SK-N-SH (cell line): ENCODE results near the gene COL24A1. TPM values are rescaled to one million over a fixed set of nuclear protein-coding genes. Genes with fewer than 3 reads are reported as not detected.

ENCODE experiments used
- CTCF ChIA-PET: fragments of 300-600, 350-600 bp; formaldehyde crosslinking; extraction: SDS; loops from one replicate; lab custom pipeline; 2021; lab: Yijun Ruan, JAX
- POLR2A ChIA-PET: fragments of 350-600 bp; sonication (Branson Sonifier 250); formaldehyde crosslinking; extraction: SDS; loops from one replicate; lab custom pipeline; 2020; ENCODE audit warnings: antibody characterized with exemption, inconsistent platforms; lab: Yijun Ruan, JAX
- DNase-seq: peaks from one replicate; pipeline ENCODE4 v3.0.0; 2012
- H2AFZ ChIP-seq: fragments of 200-600 bp; sonication (generic); 2 replicates; pipeline ENCODE4 v1.8.1; 2016; ENCODE audit warnings: antibody characterized with exemption, mild to moderate bottlenecking, low read depth
- H3F3A ChIP-seq: fragments of 200-600 bp; sonication (generic); replicated peaks from 2 replicates; pipeline ENCODE3; 2016; ENCODE audit warnings: antibody characterized with exemption, mild to moderate bottlenecking; ENCODE audit not compliant: insufficient read depth
- H3K27ac ChIP-seq, 2 experiments: fragments of 200-500 bp in 1 of 2; fragments of 200-600 bp in 1 of 2; sonication (Bioruptor generic) in 1 of 2; sonication (generic), shearing (Covaris generic) in 1 of 2; 2 replicates each; pipeline versions ENCODE4 v1.5.1 to v1.6.1; 2014 to 2016; ENCODE audit warnings: low read depth in 2 of 2, inconsistent platforms in 1 of 2, low read length in 1 of 2, mild to moderate bottlenecking in 1 of 2, mixed read lengths in 1 of 2
- H3K27me3 ChIP-seq: fragments of 200-600 bp; sonication (generic), shearing (Covaris generic); 2 replicates; pipeline ENCODE4 v1.6.1; 2016; ENCODE audit warnings: mixed run types; ENCODE audit not compliant: insufficient read depth
- H3K36me3 ChIP-seq, 2 experiments: fragments of 200-500 bp in 1 of 2; fragments of 200-600 bp in 1 of 2; sonication (Bioruptor generic) in 1 of 2; sonication (generic) in 1 of 2; replicated peaks in 1 of 2; 2 replicates each; pipeline versions ENCODE3 to v1.5.1; 2014 to 2016; ENCODE audit warnings: low read length in 1 of 2, mild to moderate bottlenecking in 1 of 2; ENCODE audit not compliant: insufficient read depth in 2 of 2, control insufficient read depth in 1 of 2
- H3K4me1 ChIP-seq, 2 experiments: fragments of 200-500 bp in 1 of 2; fragments of 200-600 bp in 1 of 2; sonication (Bioruptor generic) in 1 of 2; sonication (generic), shearing (Covaris generic) in 1 of 2; 2 replicates each; pipeline versions ENCODE4 v1.5.1 to v1.6.1; 2014 to 2016; ENCODE audit warnings: low read depth in 1 of 2, low read length in 1 of 2, mixed run types in 1 of 2; ENCODE audit not compliant: insufficient read depth in 2 of 2, control insufficient read depth in 1 of 2
- H3K4me2 ChIP-seq: fragments of 200-600 bp; sonication (generic), shearing (Covaris generic); 2 replicates; pipeline ENCODE4 v1.6.1; 2017; ENCODE audit warnings: mixed run types
- H3K4me3 ChIP-seq, 2 experiments: fragments of 200-500 bp in 1 of 2; fragments of 200-600 bp in 1 of 2; sonication (Bioruptor generic) in 1 of 2; sonication (generic), shearing (Covaris generic) in 1 of 2; 2 replicates each; pipeline versions ENCODE4 v1.5.1 to v1.8.1; 2014 to 2016; ENCODE audit warnings: low read depth in 2 of 2, inconsistent platforms in 1 of 2, low read length in 1 of 2, mild to moderate bottlenecking in 1 of 2, mixed read lengths in 1 of 2, moderate library complexity in 1 of 2
- H3K79me2 ChIP-seq: fragments of 200-600 bp; sonication (generic); 2 replicates; pipeline ENCODE4 v1.8.1; 2017; ENCODE audit warnings: mild to moderate bottlenecking; ENCODE audit not compliant: insufficient read depth
- H3K9ac ChIP-seq: fragments of 200-600 bp; sonication (generic); 2 replicates; pipeline ENCODE4 v1.6.1; 2017; ENCODE audit warnings: mixed run types
- H3K9me2 ChIP-seq: fragments of 200-600 bp; sonication (generic); 2 replicates; pipeline ENCODE4 v1.6.1; 2017; ENCODE audit warnings: mixed run types
- H3K9me3 ChIP-seq: fragments of 200-600 bp; sonication (generic); 2 replicates; pipeline ENCODE4 v1.6.1; 2017; ENCODE audit warnings: mixed run types, mild to moderate bottlenecking, moderate library complexity
- H4K20me1 ChIP-seq: fragments of 200-600 bp; sonication (generic); 2 replicates; pipeline ENCODE4 v1.6.1; 2017; ENCODE audit warnings: mild to moderate bottlenecking, mixed run types; ENCODE audit not compliant: insufficient read depth
- CHD2 ChIP-seq: fragments of 150-350 bp; IDR thresholded peaks from 2 replicates; pipeline ENCODE4 v1.6.1; 2018; ENCODE audit warnings: low read length; ENCODE audit not compliant: partially characterized antibody
- ELF1 ChIP-seq: IDR thresholded peaks from 2 replicates; pipeline ENCODE4 v1.4.0; 2012
- FOXM1 ChIP-seq: IDR thresholded peaks from 2 replicates; pipeline ENCODE4 v1.4.0; 2012; ENCODE audit warnings: low read depth, mild to moderate bottlenecking
- GABPA ChIP-seq: IDR thresholded peaks from 2 replicates; pipeline ENCODE4 v1.4.0; 2012; ENCODE audit warnings: low read depth, mild to moderate bottlenecking
- JUND ChIP-seq: IDR thresholded peaks from 2 replicates; pipeline ENCODE4 v1.4.0; 2012
- NFIC ChIP-seq: IDR thresholded peaks from 2 replicates; pipeline ENCODE4 v1.4.0; 2012; ENCODE audit warnings: borderline replicate concordance
- PBX3 ChIP-seq: IDR thresholded peaks from 2 replicates; pipeline ENCODE4; 2012
- POLR2AphosphoS5 ChIP-seq: IDR thresholded peaks from 2 replicates; pipeline ENCODE4 v1.6.1; 2012; ENCODE audit warnings: low read depth, low read length
- RAD21 ChIP-seq: IDR thresholded peaks from 2 replicates; pipeline ENCODE4 v1.6.1; 2012; ENCODE audit warnings: mild to moderate bottlenecking, low read length
- RCOR1 ChIP-seq: fragments of 150-350 bp; IDR thresholded peaks from 2 replicates; pipeline ENCODE4 v1.6.1; 2017; ENCODE audit warnings: antibody characterized with exemption, low read length
- REST ChIP-seq: IDR thresholded peaks from 2 replicates; pipeline ENCODE4 v1.6.1; 2012; ENCODE audit warnings: mild to moderate bottlenecking, low read depth, low read length, moderate library complexity
- RXRA ChIP-seq: IDR thresholded peaks from 2 replicates; pipeline ENCODE4 v1.4.0; 2012; ENCODE audit warnings: low read depth, mild to moderate bottlenecking, borderline replicate concordance
- SIN3A ChIP-seq: IDR thresholded peaks from 2 replicates; pipeline ENCODE4 v1.6.1; 2012; ENCODE audit warnings: low read depth, mild to moderate bottlenecking, low read length, moderate library complexity, borderline replicate concordance
- TEAD4 ChIP-seq: IDR thresholded peaks from 2 replicates; pipeline ENCODE4 v1.4.0; 2012; ENCODE audit warnings: mild to moderate bottlenecking, borderline replicate concordance; ENCODE audit not compliant: insufficient read depth
- USF2 ChIP-seq: fragments of 150-350 bp; IDR thresholded peaks from 2 replicates; pipeline ENCODE4 v1.6.1; 2017; ENCODE audit warnings: antibody characterized with exemption, low read length, low read depth, borderline replicate concordance
- WGBS: methylation state at CpG from one replicate; pipeline ENCODE4 v1.1.6; 2017; ENCODE audit warnings: low lambda C conversion rate; 5-methylcytosine and 5-hydroxymethylcytosine counted together
- polyA plus RNA-seq, 3 experiments: library from polyadenylated mRNA; depleted of rRNA; stranded (reverse); fragments of >200 nt; gene quantifications; 2 replicates each; pipeline ENCODE4 v1.2.3, GENCODE V29; 2012
- TF ChIP-seq, protein P1 (sequence below): IDR thresholded peaks from 2 replicates; pipeline ENCODE4 v1.4.0; 2012; ENCODE audit warnings: low read depth, borderline replicate concordance
- TF ChIP-seq, protein P2 (sequence below): IDR thresholded peaks from 2 replicates; pipeline ENCODE4 v1.4.0; 2012; ENCODE audit warnings: low read depth

COL24A1 gene
- polyA plus RNA-seq, 1 of the 3 experiments (the other 2 are of a cell fraction), result not detected

- 4% methylated on average over 4 of the region's 4 CpGs for WGBS
- no peak for DNase-seq
- Histone ChIP-seq H3K36me3 (no peaks in the 10 kb centered on the region), H3K4me2 (no peak overlapping the region), H3K9me2 (no peaks in the 10 kb centered on the region), H3K9me3 (no peaks in the 10 kb centered on the region), H3K27ac (no peak overlapping the region), H3K9ac (no peak overlapping the region), H3K27me3 (no peaks in the 10 kb centered on the region), H3K4me1 (no peaks in the 10 kb centered on the region), H4K20me1 (no peaks in the 10 kb centered on the region), H3K79me2 (no peaks in the 10 kb centered on the region), H2AFZ (no peak overlapping the region), H3K4me3 (no peak overlapping the region), H3F3A (no peaks in the 10 kb centered on the region)
- TF ChIP-seq GABPA (no peak), PBX3 (no peak), POLR2AphosphoS5 (no peak), TEAD4 (no peak)
- TF ChIP-seq, protein P1, sequence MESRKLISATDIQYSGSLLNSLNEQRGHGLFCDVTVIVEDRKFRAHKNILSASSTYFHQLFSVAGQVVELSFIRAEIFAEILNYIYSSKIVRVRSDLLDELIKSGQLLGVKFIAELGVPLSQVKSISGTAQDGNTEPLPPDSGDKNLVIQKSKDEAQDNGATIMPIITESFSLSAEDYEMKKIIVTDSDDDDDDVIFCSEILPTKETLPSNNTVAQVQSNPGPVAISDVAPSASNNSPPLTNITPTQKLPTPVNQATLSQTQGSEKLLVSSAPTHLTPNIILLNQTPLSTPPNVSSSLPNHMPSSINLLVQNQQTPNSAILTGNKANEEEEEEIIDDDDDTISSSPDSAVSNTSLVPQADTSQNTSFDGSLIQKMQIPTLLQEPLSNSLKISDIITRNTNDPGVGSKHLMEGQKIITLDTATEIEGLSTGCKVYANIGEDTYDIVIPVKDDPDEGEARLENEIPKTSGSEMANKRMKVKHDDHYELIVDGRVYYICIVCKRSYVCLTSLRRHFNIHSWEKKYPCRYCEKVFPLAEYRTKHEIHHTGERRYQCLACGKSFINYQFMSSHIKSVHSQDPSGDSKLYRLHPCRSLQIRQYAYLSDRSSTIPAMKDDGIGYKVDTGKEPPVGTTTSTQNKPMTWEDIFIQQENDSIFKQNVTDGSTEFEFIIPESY, result no peak
- TF ChIP-seq, protein P2, sequence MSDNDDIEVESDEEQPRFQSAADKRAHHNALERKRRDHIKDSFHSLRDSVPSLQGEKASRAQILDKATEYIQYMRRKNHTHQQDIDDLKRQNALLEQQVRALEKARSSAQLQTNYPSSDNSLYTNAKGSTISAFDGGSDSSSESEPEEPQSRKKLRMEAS, result no peak
- ChIA-PET POLR2A (no interaction called here), CTCF (no interaction called here)
These were observed 333.9 kb downstream of the COL24A1 start for GRCh38 chr1:85822696-85823095.

GRCh38 chr1:85818371-85818770 lies 338.2 kb downstream of the COL24A1 start:
- H3K36me3 ChIP-seq, result no peaks in the 10 kb centered on the region
- CTCF ChIA-PET, result no interaction called here
- no peak overlapping the region for H2AFZ ChIP-seq
- H3K4me3 ChIP-seq, result no peak overlapping the region
- no peak for TF ChIP-seq SIN3A
- TF ChIP-seq ELF1, result no peak
- no peak for TF ChIP-seq JUND
- no peak for TF ChIP-seq USF2
- TF ChIP-seq FOXM1, result no peak
- TF ChIP-seq PBX3, result no peak
- no peak for TF ChIP-seq CHD2
- no peak for TF ChIP-seq RCOR1
- no peak for TF ChIP-seq RAD21
- no peak for TF ChIP-seq TEAD4
- no peak for TF ChIP-seq POLR2AphosphoS5
- TF ChIP-seq NFIC, result no peak
- TF ChIP-seq GABPA, result no peak
- no peak for TF ChIP-seq RXRA
- TF ChIP-seq REST, result no peak
- H3K9me2 ChIP-seq, result no peaks in the 10 kb centered on the region
- no peaks in the 10 kb centered on the region for H3K9me3 ChIP-seq
- H3K9ac ChIP-seq, result no peak overlapping the region
- no peaks in the 10 kb centered on the region for H4K20me1 ChIP-seq
- no peak for DNase-seq
- no peak overlapping the region for H3K4me2 ChIP-seq
- H3K27me3 ChIP-seq, result no peaks in the 10 kb centered on the region
- WGBS, result 5% methylated on average over 2 of the region's 2 CpGs
- H3K4me1 ChIP-seq, result no peaks in the 10 kb centered on the region
- no peaks in the 10 kb centered on the region for H3F3A ChIP-seq
- POLR2A ChIA-PET, result no interaction called here
- no peaks in the 10 kb centered on the region for H3K79me2 ChIP-seq
- H3K27ac ChIP-seq, result no peak overlapping the region
